Gastrocnemius medialis (tissue), 4 donors: Measurements from ENCODE around the gene PODNL1. TPM values are rescaled to one million over a fixed set of nuclear protein-coding genes. Genes with fewer than 3 reads are reported as not detected.

Experiments
- ATAC-seq, 2 donors: fragments of 150-250 bp; one replicate each; pipeline ENCODE4 v1.9.1; 2016
- DNase-seq, 2 donors: peaks; one replicate each; pipeline ENCODE4 v3.0.0-alpha.2; 2019
- H3K27ac ChIP-seq, 4 donors: fragments of 200-600 bp; sonication (generic); 1 replicate in 1 of 4; 2 replicates in 3 of 4; pipeline ENCODE4 v1.5.1; 2016 to 2018; ENCODE audit warnings: mild to moderate bottlenecking in 2 of 4, moderate library complexity in 1 of 4
- H3K27me3 ChIP-seq, 3 donors: fragments of 200-600 bp; sonication (generic) in 2 of 3; 1 replicate in 1 of 3; 2 replicates in 2 of 3; pipeline versions ENCODE4 v1.5.1 to v1.6.0; 2016 to 2019; ENCODE audit warnings: mild to moderate bottlenecking in 1 of 3, moderate library complexity in 1 of 3
- H3K36me3 ChIP-seq, 2 donors: fragments of 200-600 bp; sonication (generic) in 1 of 2; one replicate each; pipeline ENCODE4 v1.5.1; 2017 to 2018
- H3K4me1 ChIP-seq, 2 donors: fragments of 200-600 bp; sonication (generic) in 1 of 2; one replicate each; pipeline ENCODE4 v1.5.1; 2016 to 2017; ENCODE audit warnings: mild to moderate bottlenecking in 2 of 2
- H3K4me3 ChIP-seq, 4 donors: fragments of 200-600 bp; sonication (generic) in 3 of 4; 1 replicate in 1 of 4; 2 replicates in 3 of 4; pipeline ENCODE4 v1.5.1; 2016 to 2019; ENCODE audit warnings: mild to moderate bottlenecking in 2 of 4
- H3K9me3 ChIP-seq, 3 donors: fragments of 200-600 bp; sonication (generic) in 2 of 3; 1 replicate in 1 of 3; 2 replicates in 2 of 3; pipeline ENCODE4 v1.5.1; 2016 to 2019
- POLR2A ChIP-seq, 2 donors: fragments of 450-650 bp; IDR thresholded peaks; one replicate each; pipeline ENCODE4 v1.6.1; 2017; ENCODE audit warnings: antibody characterized with exemption in 2 of 2, mild to moderate bottlenecking in 2 of 2, moderate library complexity in 2 of 2
- in situ Hi-C, 4 donors: fragments of 200-750 bp; cut with MboI; loops; one replicate each; pipeline versions ENCODE4 v1.15.0 to v1.8.0; 2017; ENCODE audit warnings: low sequenced_read_pairs in 4 of 4
- intact Hi-C: fragments of 100-400 bp; cut with DNase I; formaldehyde crosslinking; loops from one replicate; pipeline ENCODE4 v1.15.1; 2023; ENCODE audit warnings: low total_unique reads
- total RNA-seq, 4 donors: library from RNA; depleted of rRNA; stranded (reverse); fragments of >200 nt; gene quantifications; one replicate each; pipeline versions ENCODE4 v1.1.0 to v1.2.3, GENCODE V29; 2016
- TF ChIP-seq, protein P1 (sequence below), 5 experiments: fragments of 450-650 bp in 3 of 5; fragments of 200-600 bp in 2 of 5; sonication (generic) in 2 of 5; IDR thresholded peaks in 4 of 5; conservative IDR thresholded peaks in 1 of 5; 1 replicate in 4 of 5; 2 replicates in 1 of 5; pipeline ENCODE4 v1.5.1; 2016 to 2019; ENCODE audit warnings: antibody characterized with exemption in 5 of 5, mild to moderate bottlenecking in 3 of 5, moderate library complexity in 3 of 5

The PODNL1 gene
- total RNA-seq, 4 donors from 2014 or later, result 0.55 to 0.61 TPM; not detected in 2

DNA sequence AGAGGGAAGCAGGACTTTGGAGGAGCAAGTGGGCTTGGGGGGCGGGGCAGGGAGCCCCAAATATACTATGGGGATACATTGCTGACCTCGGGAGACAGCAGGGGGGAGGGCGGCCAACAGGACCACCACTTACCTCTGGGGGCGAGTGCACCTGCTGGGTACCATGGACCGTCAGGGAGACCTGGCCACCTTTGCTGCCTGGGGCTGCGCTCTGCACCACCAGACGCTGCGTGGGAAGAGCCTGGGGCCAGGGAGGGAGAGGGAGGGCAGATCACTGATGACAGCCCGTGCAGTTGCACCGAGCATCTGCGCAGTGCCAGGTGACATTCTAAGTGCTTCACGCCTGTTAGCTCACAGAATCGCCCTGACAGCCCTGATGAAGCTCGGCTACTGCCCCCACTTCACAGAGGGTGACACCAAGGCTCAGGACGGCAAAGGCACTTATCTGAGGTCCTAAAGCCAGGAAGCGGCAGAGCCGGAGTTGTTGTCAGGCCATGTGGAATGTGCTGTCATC, 43.8 kb upstream of the PODNL1 start:
- intact Hi-C loops, result no loop called here
- ATAC-seq, result no peak
- TF ChIP-seq POLR2A (IDR thresholded peaks at IDR 0.05), result no peak
- TF ChIP-seq, protein P1, sequence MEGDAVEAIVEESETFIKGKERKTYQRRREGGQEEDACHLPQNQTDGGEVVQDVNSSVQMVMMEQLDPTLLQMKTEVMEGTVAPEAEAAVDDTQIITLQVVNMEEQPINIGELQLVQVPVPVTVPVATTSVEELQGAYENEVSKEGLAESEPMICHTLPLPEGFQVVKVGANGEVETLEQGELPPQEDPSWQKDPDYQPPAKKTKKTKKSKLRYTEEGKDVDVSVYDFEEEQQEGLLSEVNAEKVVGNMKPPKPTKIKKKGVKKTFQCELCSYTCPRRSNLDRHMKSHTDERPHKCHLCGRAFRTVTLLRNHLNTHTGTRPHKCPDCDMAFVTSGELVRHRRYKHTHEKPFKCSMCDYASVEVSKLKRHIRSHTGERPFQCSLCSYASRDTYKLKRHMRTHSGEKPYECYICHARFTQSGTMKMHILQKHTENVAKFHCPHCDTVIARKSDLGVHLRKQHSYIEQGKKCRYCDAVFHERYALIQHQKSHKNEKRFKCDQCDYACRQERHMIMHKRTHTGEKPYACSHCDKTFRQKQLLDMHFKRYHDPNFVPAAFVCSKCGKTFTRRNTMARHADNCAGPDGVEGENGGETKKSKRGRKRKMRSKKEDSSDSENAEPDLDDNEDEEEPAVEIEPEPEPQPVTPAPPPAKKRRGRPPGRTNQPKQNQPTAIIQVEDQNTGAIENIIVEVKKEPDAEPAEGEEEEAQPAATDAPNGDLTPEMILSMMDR (IDR thresholded peaks at IDR 0.05 in 4 of 5, conservative IDR thresholded peaks at IDR 0.05 in 1 of 5), result no peak
- in situ Hi-C loops, result no loop called here
- H3K36me3 ChIP-seq, result no peaks in the 10 kb centered on the region
- DNase-seq, result no peak
- no peaks in the 10 kb centered on the region for H3K9me3 ChIP-seq
- no peak overlapping the region for H3K4me3 ChIP-seq
- peaks cover 17 to 27% of the 10 kb centered on the region in 2 donors for H3K4me1 ChIP-seq
- no peaks in the 10 kb centered on the region for H3K27me3 ChIP-seq
- H3K27ac ChIP-seq, result no peak overlapping the region

GRCh38 chr19:13981467-13981866, 43.2 kb upstream of the PODNL1 start:
- DNase-seq (no peak), ATAC-seq (no peak)
- Histone ChIP-seq H3K36me3 (no peaks in the 10 kb centered on the region), H3K9me3 (no peaks in the 10 kb centered on the region), H3K27me3 (no peaks in the 10 kb centered on the region), H3K27ac (no peak overlapping the region), H3K4me3 (no peak overlapping the region), H3K4me1 (peaks cover 16 to 22% of the 10 kb centered on the region in 2 donors)
- TF ChIP-seq POLR2A (IDR thresholded peaks at IDR 0.05), result no peak
- TF ChIP-seq, protein P1 (IDR thresholded peaks at IDR 0.05 in 4 of 5, conservative IDR thresholded peaks at IDR 0.05 in 1 of 5), result no peak
- intact Hi-C loops (no loop called here), in situ Hi-C loops (no loop called here)

- no peak for ATAC-seq
- Histone ChIP-seq H3K36me3 (no peaks in the 10 kb centered on the region), H3K4me3 (no peak overlapping the region), H3K27me3 (no peaks in the 10 kb centered on the region), H3K9me3 (no peaks in the 10 kb centered on the region), H3K27ac (no peak overlapping the region), H3K4me1 (peaks cover 16 to 22% of the 10 kb centered on the region in 2 donors)
- DNase-seq, result no peak
- intact Hi-C loops, result no loop called here
- in situ Hi-C loops, result no loop called here
- TF ChIP-seq, protein P1 (IDR thresholded peaks at IDR 0.05 in 4 of 5, conservative IDR thresholded peaks at IDR 0.05 in 1 of 5), result no peak
- TF ChIP-seq POLR2A (IDR thresholded peaks at IDR 0.05), result no peak
Observed at GRCh38 chr19:13981021-13981420, 42.8 kb upstream of the PODNL1 start.

- intact Hi-C loops (no loop called here), in situ Hi-C loops (no loop called here)
- Histone ChIP-seq H3K4me3 (no peak overlapping the region), H3K27ac (no peak overlapping the region), H3K4me1 (peaks cover 16 to 24% of the 10 kb centered on the region in 2 donors), H3K9me3 (no peaks in the 10 kb centered on the region), H3K36me3 (no peaks in the 10 kb centered on the region), H3K27me3 (no peaks in the 10 kb centered on the region)
- DNase-seq, result no peak
- ATAC-seq, result no peak
- TF ChIP-seq, protein P1 (IDR thresholded peaks at IDR 0.05 in 4 of 5, conservative IDR thresholded peaks at IDR 0.05 in 1 of 5), result no peak
- TF ChIP-seq POLR2A (IDR thresholded peaks at IDR 0.05), result no peak
Observed at GRCh38 chr19:13980340-13980739, 42.1 kb upstream of the PODNL1 start.

GRCh38 chr19:13979686-13980085, 41.5 kb upstream of the PODNL1 start:
- H3K9me3 ChIP-seq, result no peaks in the 10 kb centered on the region
- H3K4me1 ChIP-seq, result peaks cover 18 to 29% of the 10 kb centered on the region in 2 donors
- in situ Hi-C loops (no loop called here), intact Hi-C loops (no loop called here)
- ATAC-seq (no peak), DNase-seq (no peak)
- TF ChIP-seq POLR2A (IDR thresholded peaks at IDR 0.05), result no peak
- TF ChIP-seq, protein P1 (IDR thresholded peaks at IDR 0.05 in 4 of 5, conservative IDR thresholded peaks at IDR 0.05 in 1 of 5), result no peak
- H3K4me3 ChIP-seq, result no peak overlapping the region
- no peaks in the 10 kb centered on the region for H3K36me3 ChIP-seq
- H3K27me3 ChIP-seq, result no peaks in the 10 kb centered on the region
- no peak overlapping the region for H3K27ac ChIP-seq
